Endothelial cell of umbilical vein (primary cell): Measurements from ENCODE around the gene TPR. TPM values are rescaled to one million over a fixed set of nuclear protein-coding genes. Genes with fewer than 3 reads are reported as not detected.

ENCODE experiments used
- BruUV-seq: library from RNA; stranded (reverse); fragments of 400-500 nt; replicated peaks from 2 replicates; lab custom pipeline; 2021; lab: Mats Ljungman, UMichigan
- CTCF ChIA-PET: fragments of 300-600, 350-600 bp; sonication (Branson Sonifier 250); formaldehyde crosslinking; loops from one replicate; lab custom pipeline; 2021; ENCODE audit warnings: antibody characterized with exemption, inconsistent platforms; lab: Charles Lee
- POLR2A ChIA-PET: fragments of 300-600, 350-600 bp; sonication (Branson Sonifier 250); formaldehyde crosslinking; loops from one replicate; lab custom pipeline; 2021; ENCODE audit warnings: antibody characterized with exemption, inconsistent platforms; lab: Charles Lee
- DNase-seq: peaks from one replicate; pipeline ENCODE4 v3.0.0-alpha.2; 2011; ENCODE audit warnings: low read depth, low spot score
- FAIRE-seq: peaks from 2 replicates; lab custom pipeline; 2011; peaks lifted over from hg19 to GRCh38; lab: Jason Lieb, UNC
- H2AFZ ChIP-seq: 2 replicates; pipeline ENCODE4 v1.6.0; 2012; ENCODE audit warnings: low read depth, low read length, control low read depth, inconsistent platforms
- H3K27ac ChIP-seq: 2 replicates; pipeline ENCODE4 v1.5.1; 2011; ENCODE audit warnings: low read depth, mild to moderate bottlenecking, control low read depth, low read length, moderate library complexity; ENCODE audit not compliant: insufficient read depth
- H3K27me3 ChIP-seq, 2 experiments: 2 replicates each; pipeline versions ENCODE4 v1.6.0 to v1.6.1; 2011; ENCODE audit warnings: low read length in 2 of 2, mixed read lengths in 1 of 2; ENCODE audit not compliant: control insufficient read depth in 2 of 2, insufficient read depth in 2 of 2
- H3K36me3 ChIP-seq, 2 experiments: 2 replicates in 1 of 2; 3 replicates in 1 of 2; pipeline ENCODE4 v1.5.1; 2011; ENCODE audit warnings: low read length in 2 of 2, mild to moderate bottlenecking in 1 of 2, moderate library complexity in 1 of 2; ENCODE audit not compliant: control insufficient read depth in 2 of 2, insufficient read depth in 2 of 2; ENCODE audit errors: extremely low read depth in 1 of 2
- H3K4me1 ChIP-seq: 3 replicates; pipeline ENCODE4 v1.5.1; 2011; ENCODE audit warnings: mild to moderate bottlenecking, low read length; ENCODE audit not compliant: control insufficient read depth, insufficient read depth; ENCODE audit errors: extremely low read depth
- H3K4me2 ChIP-seq: 2 replicates; pipeline ENCODE4 v1.6.1; 2011; ENCODE audit warnings: low read length, control low read depth, mixed read lengths; ENCODE audit not compliant: insufficient read depth
- H3K4me3 ChIP-seq, 3 experiments: fragments of 200-600 bp in 1 of 3; sonication (generic), shearing (Covaris generic) in 1 of 3; replicated peaks in 1 of 3; 2 replicates each; pipeline ENCODE4 v1.5.1; 2011 to 2016; ENCODE audit warnings: control low read depth in 3 of 3, low read length in 3 of 3, mild to moderate bottlenecking in 2 of 3, inconsistent platforms in 1 of 3, low read depth in 1 of 3, moderate library complexity in 1 of 3; ENCODE audit not compliant: insufficient read depth in 1 of 3
- H3K79me2 ChIP-seq: 2 replicates; pipeline ENCODE4 v1.6.0; 2012; ENCODE audit warnings: low read length, inconsistent platforms; ENCODE audit not compliant: control insufficient read depth, insufficient read depth
- H3K9ac ChIP-seq: replicated peaks from 2 replicates; pipeline ENCODE3; 2011; ENCODE audit warnings: low read length, control low read depth; ENCODE audit not compliant: insufficient read depth; ENCODE audit errors: extremely low read depth
- H3K9me1 ChIP-seq: replicated peaks from 3 replicates; pipeline ENCODE4 v1.6.0; 2011; ENCODE audit warnings: mild to moderate bottlenecking, low read length; ENCODE audit not compliant: control insufficient read depth, insufficient read depth; ENCODE audit errors: extremely low read depth
- H3K9me3 ChIP-seq: replicated peaks from 2 replicates; pipeline ENCODE4 v1.5.1; 2012; ENCODE audit warnings: low read length, inconsistent platforms; ENCODE audit not compliant: control insufficient read depth, insufficient read depth
- H4K20me1 ChIP-seq: replicated peaks from 2 replicates; pipeline ENCODE3; 2011; ENCODE audit warnings: mild to moderate bottlenecking, low read length; ENCODE audit not compliant: control insufficient read depth, insufficient read depth; ENCODE audit errors: extremely low read depth
- CTCF ChIP-seq, 2 donors: IDR thresholded peaks; 1 replicate in 1 of 2; 2 replicates in 1 of 2; pipeline ENCODE4 v1.5.1; 2011; ENCODE audit warnings: low read length in 2 of 2, mild to moderate bottlenecking in 2 of 2, moderate library complexity in 2 of 2, control low read depth in 1 of 2, inconsistent platforms in 1 of 2, low read depth in 1 of 2; ENCODE audit not compliant: insufficient read depth in 1 of 2; ENCODE audit errors: extremely low read depth in 1 of 2
- EZH2 ChIP-seq: IDR thresholded peaks from 2 replicates; pipeline ENCODE4 v1.6.1; 2012; ENCODE audit warnings: borderline replicate concordance, low read depth, mild to moderate bottlenecking, moderate library complexity, low read length, inconsistent platforms; ENCODE audit not compliant: severe bottlenecking
- FOS ChIP-seq: IDR thresholded peaks from 2 replicates; pipeline ENCODE4 v1.6.1; 2011; ENCODE audit warnings: mild to moderate bottlenecking, low read length, moderate library complexity, borderline replicate concordance; ENCODE audit not compliant: insufficient read depth
- GATA2 ChIP-seq: IDR thresholded peaks from 2 replicates; pipeline ENCODE4 v1.7.0; 2011; ENCODE audit warnings: low read depth, mild to moderate bottlenecking, moderate library complexity, mixed read lengths, low read length; ENCODE audit not compliant: insufficient read length, insufficient read depth
- JUN ChIP-seq: IDR thresholded peaks from 2 replicates; pipeline ENCODE4 v1.6.1; 2011; ENCODE audit warnings: borderline replicate concordance, low read depth; ENCODE audit not compliant: insufficient read length, insufficient read depth
- MAX ChIP-seq: IDR thresholded peaks from 2 replicates; pipeline ENCODE4 v1.6.1; 2011; ENCODE audit not compliant: insufficient read depth, insufficient read length
- MYC ChIP-seq: IDR thresholded peaks from one replicate; pipeline ENCODE4 v1.6.1; 2011; ENCODE audit warnings: mild to moderate bottlenecking, low read depth, low read length
- POLR2A ChIP-seq: IDR thresholded peaks from 2 replicates; pipeline ENCODE4 v1.6.1; 2012; ENCODE audit warnings: low read depth, mild to moderate bottlenecking, control low read depth, low read length
- POLR2AphosphoS5 ChIP-seq: IDR thresholded peaks from 2 replicates; pipeline ENCODE4 v1.6.1; 2012; ENCODE audit warnings: low read depth, mild to moderate bottlenecking, control low read depth, low read length, moderate library complexity; ENCODE audit not compliant: insufficient read depth
- dilution Hi-C: fragments of 300-500 bp; cut with MboI; formaldehyde crosslinking; loops from one replicate; pipeline ENCODE4 v1.15.0; 2019; ENCODE audit warnings: low sequenced_read_pairs; ENCODE audit not compliant: extremely low pct_ligation_motif_present
- intact Hi-C: fragments of 100-400 bp; cut with micrococcal nuclease; formaldehyde crosslinking; loops from one replicate; pipeline ENCODE4 v1.10.0; 2022
- polyA plus RNA-seq, 4 experiments: library from polyadenylated mRNA; depleted of rRNA in 3 of 4; stranded (reverse) in 3 of 4; unstranded in 1 of 4; fragments of >200 nt; gene quantifications; 2 replicates each; pipeline versions ENCODE4 v1.2.1 to v1.2.3, GENCODE V29; 2011 to 2012; ENCODE audit warnings: missing spikeins in 1 of 4
- total RNA-seq: library from RNA; stranded (reverse); gene quantifications from 2 replicates; pipeline ENCODE4 v1.2.3, GENCODE V29; 2021

TPR gene
- total and polyA plus RNA-seq, 2 donors (not counting 3 experiments of a cell fraction or from before 2014, with no cell fraction given): 49.4 to 118 TPM

- Histone ChIP-seq H3K27ac (no peak overlapping the region), H3K9me3 (no peaks in the 10 kb centered on the region), H3K9ac (no peak overlapping the region), H3K4me1 (peaks cover 4% of the 10 kb centered on the region), H3K27me3 (no peaks in the 10 kb centered on the region), H3K4me3 (no peak overlapping the region), H3K9me1 (no peaks in the 10 kb centered on the region), H3K36me3 (peaks cover 7 to 22% of the 10 kb centered on the region in 2 experiments), H4K20me1 (no peaks in the 10 kb centered on the region), H3K4me2 (no peak overlapping the region), H3K79me2 (no peaks in the 10 kb centered on the region), H2AFZ (no peak overlapping the region)
- CTCF ChIA-PET: interaction anchor here (1.8 to 3.0 kb wide), 2 partner anchors 17 kb away, joined by 8 to 15 read pairs; partner anchors contain the start of genes ODR4 and TPR
- FAIRE-seq (no peak), DNase-seq (no peak)
- POLR2A ChIA-PET: no interaction called here
- dilution Hi-C loops (no loop called here), intact Hi-C loops (no loop called here)
- TF ChIP-seq MAX: no peak
- TF ChIP-seq POLR2A: no peak
- TF ChIP-seq POLR2AphosphoS5: no peak
- TF ChIP-seq EZH2: no peak
- no peak for TF ChIP-seq FOS
- TF ChIP-seq MYC: no peak
- TF ChIP-seq GATA2: no peak
- no peak for TF ChIP-seq JUN
- no peak for TF ChIP-seq CTCF (IDR thresholded peaks at IDR 0.05; ENCODE audit: extremely low read depth in 1 of 2, insufficient read depth in 1 of 2, low read depth in 1 of 2, low read length in 2 of 2)
- BruUV-seq: no TSS peak
Measured at GRCh38 chr1:186391841-186392240, 16.8 kb upstream of the TPR start.
